H9 (cell line): ENCODE measurements around the gene PDE4DIP. TPM values are rescaled to one million over a fixed set of nuclear protein-coding genes. Genes with fewer than 3 reads are reported as not detected.
"Not testable (repeated sequence)": the region's sequence is repeated elsewhere in the genome, so short reads cannot be mapped to it uniquely, and the experiment has no call there.

Source experiments
- DNase-seq: peaks from one replicate; pipeline ENCODE4 v3.0.0-alpha.2; 2017
- H2AFZ ChIP-seq: one replicate; pipeline ENCODE4 v1.6.1; 2013; ENCODE audit warnings: mild to moderate bottlenecking, low read length, control low read depth, moderate library complexity
- H2AK5ac ChIP-seq: 2 replicates; pipeline ENCODE4 v1.6.1; 2013; ENCODE audit warnings: low read length, control low read depth, mixed read lengths; ENCODE audit not compliant: insufficient read length
- H2BK120ac ChIP-seq: one replicate; pipeline ENCODE4 v1.6.1; 2013; ENCODE audit warnings: low read depth, mild to moderate bottlenecking, low read length, control low read depth, inconsistent platforms; ENCODE audit not compliant: poor library complexity, severe bottlenecking
- H2BK12ac ChIP-seq: 2 replicates; pipeline ENCODE4 v1.6.1; 2013; ENCODE audit warnings: low read length, control low read depth, mixed read lengths, low read depth; ENCODE audit not compliant: insufficient read length
- H2BK15ac ChIP-seq: 2 replicates; pipeline ENCODE4 v1.6.1; 2013; ENCODE audit warnings: low read depth, low read length, control low read depth
- H2BK20ac ChIP-seq: one replicate; pipeline ENCODE4 v1.6.1; 2013; ENCODE audit warnings: low read depth, mild to moderate bottlenecking, low read length, control low read depth, inconsistent platforms; ENCODE audit not compliant: poor library complexity, severe bottlenecking
- H2BK5ac ChIP-seq: 2 replicates; pipeline ENCODE4 v1.6.1; 2013; ENCODE audit warnings: low read length, control low read depth, mixed read lengths; ENCODE audit not compliant: insufficient read length
- H3K14ac ChIP-seq: 2 replicates; pipeline ENCODE4 v1.6.1; 2013; ENCODE audit warnings: low read length, control low read depth; ENCODE audit not compliant: insufficient read depth
- H3K18ac ChIP-seq: 2 replicates; pipeline ENCODE4 v1.6.1; 2013; ENCODE audit warnings: low read depth, mild to moderate bottlenecking, mixed read lengths, low read length, control low read depth; ENCODE audit not compliant: insufficient read length
- H3K23ac ChIP-seq: 2 replicates; pipeline ENCODE4 v1.6.1; 2013; ENCODE audit warnings: low read length, control low read depth, mixed read lengths, low read depth; ENCODE audit not compliant: insufficient read length
- H3K23me2 ChIP-seq: 2 replicates; pipeline ENCODE4 v1.6.1; 2013; ENCODE audit warnings: low read depth, mild to moderate bottlenecking, mixed read lengths, low read length, control low read depth; ENCODE audit not compliant: insufficient read length, poor library complexity, severe bottlenecking
- H3K27ac ChIP-seq: 2 replicates; pipeline ENCODE4 v1.5.1; 2013; ENCODE audit warnings: low read length, control low read depth, mixed read lengths, low read depth; ENCODE audit not compliant: insufficient read length
- H3K27me3 ChIP-seq: 2 replicates; pipeline ENCODE4 v1.6.1; 2013; ENCODE audit warnings: low read length, control low read depth, inconsistent platforms; ENCODE audit not compliant: insufficient read depth
- H3K4ac ChIP-seq: 2 replicates; pipeline ENCODE4 v1.6.1; 2013; ENCODE audit warnings: low read depth, mild to moderate bottlenecking, control low read depth, inconsistent platforms, low read length, moderate library complexity
- H3K4me1 ChIP-seq: 2 replicates; pipeline ENCODE4 v1.6.1; 2013; ENCODE audit warnings: low read length, control low read depth, inconsistent platforms; ENCODE audit not compliant: insufficient read depth
- H3K4me2 ChIP-seq: 2 replicates; pipeline ENCODE4 v1.6.1; 2013; ENCODE audit warnings: low read length, control low read depth, mixed read lengths; ENCODE audit not compliant: insufficient read length, insufficient read depth
- H3K56ac ChIP-seq: 2 replicates; pipeline ENCODE4 v1.6.1; 2013; ENCODE audit warnings: low read depth, mild to moderate bottlenecking, mixed read lengths, low read length, control low read depth; ENCODE audit not compliant: insufficient read length
- H3K79me1 ChIP-seq: 2 replicates; pipeline ENCODE4 v1.6.1; 2013; ENCODE audit warnings: low read depth, mild to moderate bottlenecking, moderate library complexity, low read length, control low read depth, inconsistent platforms; ENCODE audit not compliant: insufficient read depth, poor library complexity, severe bottlenecking
- H3K79me2 ChIP-seq: 2 replicates; pipeline ENCODE4 v1.6.1; 2013; ENCODE audit warnings: low read length, control low read depth, inconsistent platforms; ENCODE audit not compliant: insufficient read depth
- H3K9ac ChIP-seq: 2 replicates; pipeline ENCODE4 v1.6.1; 2013; ENCODE audit warnings: low read length, control low read depth, mixed read lengths; ENCODE audit not compliant: insufficient read length; ENCODE audit errors: extremely low read depth
- H3K9me3 ChIP-seq: one replicate; pipeline ENCODE4 v1.6.1; 2013; ENCODE audit warnings: low read depth, low read length, inconsistent platforms; ENCODE audit not compliant: control insufficient read depth
- H3T11ph ChIP-seq: one replicate; pipeline ENCODE4 v1.6.1; 2013; ENCODE audit warnings: mild to moderate bottlenecking, low read length, control low read depth, inconsistent platforms
- H4K20me1 ChIP-seq: one replicate; pipeline ENCODE4 v1.6.1; 2013; ENCODE audit not compliant: control insufficient read depth, insufficient read length, insufficient read depth
- H4K5ac ChIP-seq: 2 replicates; pipeline ENCODE4 v1.6.1; 2013; ENCODE audit warnings: low read depth, mild to moderate bottlenecking, mixed read lengths, low read length, control low read depth; ENCODE audit not compliant: insufficient read length
- H4K8ac ChIP-seq: replicated peaks from 2 replicates; pipeline ENCODE4 v1.6.1; 2013; ENCODE audit warnings: low read length, control low read depth, mixed read lengths, low read depth; ENCODE audit not compliant: insufficient read length
- H4K91ac ChIP-seq: 2 replicates; pipeline ENCODE4 v1.6.1; 2013; ENCODE audit warnings: low read depth, mild to moderate bottlenecking, moderate library complexity, mixed read lengths, low read length, control low read depth; ENCODE audit not compliant: insufficient read length
- H3K27ac Mint-ChIP-seq, 3 experiments: 2 replicates in 2 of 3; 3 replicates in 1 of 3; pipeline ENCODE4 v1.8.0; 2020 to 2021; ENCODE audit warnings: mixed read lengths in 3 of 3, mild to moderate bottlenecking in 1 of 3, moderate library complexity in 1 of 3
- H3K27me3 Mint-ChIP-seq: 2 replicates; pipeline ENCODE4 v1.8.0; 2021; ENCODE audit warnings: low read depth, mild to moderate bottlenecking, moderate library complexity, mixed read lengths
- H3K36me3 Mint-ChIP-seq, 3 experiments: 2 replicates in 2 of 3; 3 replicates in 1 of 3; pipeline ENCODE4 v1.8.0; 2020 to 2021; ENCODE audit warnings: low read depth in 3 of 3, mixed read lengths in 3 of 3; ENCODE audit not compliant: insufficient read depth in 1 of 3
- H3K4me1 Mint-ChIP-seq, 2 experiments: 2 replicates each; pipeline ENCODE4 v1.8.0; 2020; ENCODE audit warnings: mixed read lengths in 2 of 2
- H3K4me3 Mint-ChIP-seq, 2 experiments: 2 replicates in 1 of 2; 3 replicates in 1 of 2; pipeline ENCODE4 v1.8.0; 2020 to 2021; ENCODE audit warnings: mild to moderate bottlenecking in 2 of 2, mixed read lengths in 2 of 2, moderate library complexity in 1 of 2
- H3K9me3 Mint-ChIP-seq, 2 experiments: 2 replicates in 1 of 2; 3 replicates in 1 of 2; pipeline ENCODE4 v1.8.0; 2020; ENCODE audit warnings: mild to moderate bottlenecking in 2 of 2, mixed read lengths in 2 of 2, moderate library complexity in 1 of 2
- WGBS: extraction: QIAGEN DNeasy Blood & Tissue Kit; methylation state at CpG from one replicate; pipeline ENCODE4 v1.1.7; 2013; ENCODE audit warnings: missing lambda C conversion rate, low lambda C conversion rate, mixed read lengths; ENCODE audit not compliant: insufficient read length; ENCODE audit errors: extremely low coverage; 5-methylcytosine and 5-hydroxymethylcytosine counted together
- total RNA-seq: library from RNA; stranded (reverse); gene quantifications from 2 replicates; pipeline ENCODE4 v1.2.1, GENCODE V29; 2021

PDE4DIP gene
- total RNA-seq, 1 experiment from 2014 or later: 15.7 TPM

- not testable (repeated sequence) for H3K79me2 ChIP-seq
Measured at GRCh38 chr1:148851684-148852083, 7.5 kb downstream of the PDE4DIP start.

GRCh38 chr1:148853363-148853762 lies 9.1 kb downstream of the PDE4DIP start:
- H3K4me1 Mint-ChIP-seq, H3K4ac ChIP-seq, H3K9me3 Mint-ChIP-seq, H3K4me1 ChIP-seq, H3K9me3 ChIP-seq, H3K4me2 ChIP-seq, H3K27me3 ChIP-seq, H3K14ac ChIP-seq, H3K23ac ChIP-seq, H2BK5ac ChIP-seq, H3K56ac ChIP-seq, H3K79me2 ChIP-seq, H3K36me3 Mint-ChIP-seq, H3K27ac ChIP-seq, H4K91ac ChIP-seq, H3K9ac ChIP-seq, H3K79me1 ChIP-seq, DNase-seq, H2AK5ac ChIP-seq, H4K8ac ChIP-seq, H2AFZ ChIP-seq, H3T11ph ChIP-seq, H4K5ac ChIP-seq, H3K27me3 Mint-ChIP-seq, H3K23me2 ChIP-seq, H3K4me3 Mint-ChIP-seq, H2BK20ac ChIP-seq, H4K20me1 ChIP-seq, H3K27ac Mint-ChIP-seq, H2BK12ac ChIP-seq, H2BK15ac ChIP-seq, H2BK120ac ChIP-seq, H3K18ac ChIP-seq: not testable (repeated sequence)
- no CpG with 5 or more reads among the region's 5 CpGs for WGBS

More at GRCh38 chr1:148851684-148852083, 7.5 kb downstream of the PDE4DIP start:
- not testable (repeated sequence) for H3K23ac ChIP-seq, H4K5ac ChIP-seq, H3K4ac ChIP-seq, H3K27me3 ChIP-seq, H2BK120ac ChIP-seq, H3K4me1 Mint-ChIP-seq, H4K20me1 ChIP-seq, H2BK5ac ChIP-seq, H2AK5ac ChIP-seq, H2BK15ac ChIP-seq, H3K9me3 Mint-ChIP-seq, H3K27ac ChIP-seq, H2BK20ac ChIP-seq, H3K23me2 ChIP-seq, H3K56ac ChIP-seq, H2BK12ac ChIP-seq, H3T11ph ChIP-seq, H3K9me3 ChIP-seq, H3K9ac ChIP-seq, H3K4me3 Mint-ChIP-seq, H3K27me3 Mint-ChIP-seq, H3K18ac ChIP-seq, H2AFZ ChIP-seq, H3K79me1 ChIP-seq, H3K27ac Mint-ChIP-seq, H3K4me2 ChIP-seq, H4K91ac ChIP-seq, DNase-seq, H3K14ac ChIP-seq, H3K4me1 ChIP-seq, H3K36me3 Mint-ChIP-seq, H4K8ac ChIP-seq
- WGBS: no CpG with 5 or more reads among the region's 2 CpGs
